ENCODE results near the gene CCDC185. TPM values are rescaled to one million over a fixed set of nuclear protein-coding genes. Genes with fewer than 3 reads are reported as not detected.

The CCDC185 gene
- polyA plus RNA-seq, 3 donors = not detected

DNA sequence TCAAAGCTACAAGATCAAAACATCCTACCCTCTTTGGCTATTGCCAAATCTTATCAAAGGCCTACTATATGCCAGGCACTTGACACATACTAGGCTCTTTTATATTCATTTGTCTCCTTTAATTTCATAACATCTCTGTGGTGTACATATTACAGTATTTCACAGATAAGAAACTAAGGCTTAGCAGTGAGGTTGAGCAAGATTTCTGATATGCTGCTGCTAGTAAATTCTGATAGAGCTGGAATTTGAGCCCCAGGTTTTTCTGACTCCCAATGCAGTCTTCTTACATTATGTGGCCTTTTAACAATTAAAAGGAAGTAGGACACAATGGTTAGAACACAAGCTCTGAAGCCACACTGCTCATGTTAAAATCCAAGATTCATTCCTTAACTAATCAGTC is 16.8 kb downstream of the CCDC185 start:
- Mint-ChIP-seq H3K4me3 (no peak overlapping the region), H3K36me3 (no peaks in the 10 kb centered on the region), H3K27ac (no peak overlapping the region), H3K27me3 (ENCODE audit: low read depth in 3 of 3) (peaks cover 0 to 15% (median 9%) of the 10 kb centered on the region in 3 donors), H3K4me1 (no peaks in the 10 kb centered on the region), H3K9me3 (peaks cover 0 to 5% (median 0%) of the 10 kb centered on the region in 7 donors)
- Histone ChIP-seq H3K4me3 (replicated peaks in 1 of 3; ENCODE audit: low read depth in 2 of 3, low read length in 3 of 3) (no peak overlapping the region), H3K27ac (ENCODE audit: low read depth in 1 of 2, low read length in 2 of 2) (no peak overlapping the region), H2AFZ (ENCODE audit: insufficient read depth, low read depth, low read length, poor library complexity, severe bottlenecking) (no peak overlapping the region), H3K4me1 (ENCODE audit: control insufficient read depth in 1 of 2, insufficient read depth in 2 of 2, low read length in 2 of 2) (no peaks in the 10 kb centered on the region), H3K4me2 (replicated peaks; ENCODE audit: extremely low read depth, low read length, poor library complexity, severe bottlenecking) (no peak overlapping the region), H3K79me2 (ENCODE audit: insufficient read depth, low read length) (no peaks in the 10 kb centered on the region), H3K27me3 (ENCODE audit: control insufficient read depth in 2 of 2, insufficient read depth in 2 of 2, low read length in 2 of 2) (no peaks in the 10 kb centered on the region), H3K9ac (ENCODE audit: insufficient read depth, low read length, poor library complexity, severe bottlenecking) (no peak overlapping the region), H3K9me3 (replicated peaks in 1 of 2; ENCODE audit: control insufficient read depth in 1 of 2, insufficient read depth in 1 of 2, low read length in 2 of 2) (no peaks in the 10 kb centered on the region), H3K36me3 (replicated peaks in 1 of 2; ENCODE audit: control insufficient read depth in 1 of 2, insufficient read depth in 2 of 2, low read length in 2 of 2) (no peaks in the 10 kb centered on the region), H4K20me1 (ENCODE audit: insufficient read depth, low read length) (no peaks in the 10 kb centered on the region)
- intact Hi-C loops (cut with micrococcal nuclease) = no loop called here
- no peak for DNase-seq
- TF ChIP-seq, protein P1, sequence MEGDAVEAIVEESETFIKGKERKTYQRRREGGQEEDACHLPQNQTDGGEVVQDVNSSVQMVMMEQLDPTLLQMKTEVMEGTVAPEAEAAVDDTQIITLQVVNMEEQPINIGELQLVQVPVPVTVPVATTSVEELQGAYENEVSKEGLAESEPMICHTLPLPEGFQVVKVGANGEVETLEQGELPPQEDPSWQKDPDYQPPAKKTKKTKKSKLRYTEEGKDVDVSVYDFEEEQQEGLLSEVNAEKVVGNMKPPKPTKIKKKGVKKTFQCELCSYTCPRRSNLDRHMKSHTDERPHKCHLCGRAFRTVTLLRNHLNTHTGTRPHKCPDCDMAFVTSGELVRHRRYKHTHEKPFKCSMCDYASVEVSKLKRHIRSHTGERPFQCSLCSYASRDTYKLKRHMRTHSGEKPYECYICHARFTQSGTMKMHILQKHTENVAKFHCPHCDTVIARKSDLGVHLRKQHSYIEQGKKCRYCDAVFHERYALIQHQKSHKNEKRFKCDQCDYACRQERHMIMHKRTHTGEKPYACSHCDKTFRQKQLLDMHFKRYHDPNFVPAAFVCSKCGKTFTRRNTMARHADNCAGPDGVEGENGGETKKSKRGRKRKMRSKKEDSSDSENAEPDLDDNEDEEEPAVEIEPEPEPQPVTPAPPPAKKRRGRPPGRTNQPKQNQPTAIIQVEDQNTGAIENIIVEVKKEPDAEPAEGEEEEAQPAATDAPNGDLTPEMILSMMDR (IDR thresholded peaks at IDR 0.05) = no peak

DNA sequence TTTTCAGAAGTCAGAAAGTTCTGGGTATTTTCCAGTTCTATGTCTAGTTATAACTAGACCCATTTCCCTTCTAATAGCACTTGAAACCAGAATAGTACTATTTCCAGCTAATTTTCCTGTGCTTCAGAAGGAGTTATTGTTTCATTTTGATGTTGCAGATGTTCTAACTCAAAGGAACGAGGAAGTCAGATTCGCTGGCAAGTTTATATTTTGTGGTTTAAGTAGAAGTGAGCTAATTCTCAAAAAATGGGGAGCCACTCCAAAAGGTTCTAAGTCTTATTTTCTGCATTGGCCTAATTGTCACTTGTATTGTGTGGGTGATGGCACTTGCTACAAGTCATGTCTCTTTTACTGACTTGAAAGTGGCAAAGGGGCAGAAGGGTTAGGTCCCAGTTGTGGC is 18.1 kb downstream of the CCDC185 start:
- H3K27ac Mint-ChIP-seq = no peak overlapping the region
- H3K27me3 ChIP-seq (ENCODE audit: control insufficient read depth in 2 of 2, insufficient read depth in 2 of 2, low read length in 2 of 2) = no peaks in the 10 kb centered on the region
- TF ChIP-seq, protein P1 (IDR thresholded peaks at IDR 0.05) = no peak
- no peak overlapping the region for H3K27ac ChIP-seq (ENCODE audit: low read depth in 1 of 2, low read length in 2 of 2)
- no peak overlapping the region for H3K4me3 Mint-ChIP-seq
- DNase-seq = no peak
- peaks cover 5 to 9% (median 6%) of the 10 kb centered on the region in 3 donors for H3K27me3 Mint-ChIP-seq (ENCODE audit: low read depth in 3 of 3)
- H3K4me1 Mint-ChIP-seq = no peaks in the 10 kb centered on the region
- H3K9ac ChIP-seq (ENCODE audit: insufficient read depth, low read length, poor library complexity, severe bottlenecking) = no peak overlapping the region
- no peak overlapping the region for H3K4me3 ChIP-seq (replicated peaks in 1 of 3; ENCODE audit: low read depth in 2 of 3, low read length in 3 of 3)
- intact Hi-C loops (cut with micrococcal nuclease) = no loop called here
- H3K9me3 Mint-ChIP-seq = peaks cover 0 to 3% (median 0%) of the 10 kb centered on the region in 7 donors
- no peak overlapping the region for H2AFZ ChIP-seq (ENCODE audit: insufficient read depth, low read depth, low read length, poor library complexity, severe bottlenecking)
- no peaks in the 10 kb centered on the region for H3K79me2 ChIP-seq (ENCODE audit: insufficient read depth, low read length)
- H3K9me3 ChIP-seq (replicated peaks in 1 of 2; ENCODE audit: control insufficient read depth in 1 of 2, insufficient read depth in 1 of 2, low read length in 2 of 2) = no peaks in the 10 kb centered on the region
- H3K36me3 ChIP-seq (replicated peaks in 1 of 2; ENCODE audit: control insufficient read depth in 1 of 2, insufficient read depth in 2 of 2, low read length in 2 of 2) = no peaks in the 10 kb centered on the region
- H4K20me1 ChIP-seq (ENCODE audit: insufficient read depth, low read length) = no peaks in the 10 kb centered on the region
- 40% methylated on average over 2 of the region's 2 CpGs for WGBS (ENCODE audit: insufficient coverage)
- H3K36me3 Mint-ChIP-seq = no peaks in the 10 kb centered on the region
- H3K4me1 ChIP-seq (ENCODE audit: control insufficient read depth in 1 of 2, insufficient read depth in 2 of 2, low read length in 2 of 2) = no peaks in the 10 kb centered on the region
- H3K4me2 ChIP-seq (replicated peaks; ENCODE audit: extremely low read depth, low read length, poor library complexity, severe bottlenecking) = no peak overlapping the region

Data from CD14-positive monocyte (primary cell).